HK-2 (cell line): ENCODE data around the gene BPIFA1.

Experiments
- DNase-seq: peaks from one replicate; pipeline ENCODE4 v3.0.0-alpha.2; 2018; ENCODE audit not compliant: unreplicated experiment

Gene BPIFA1

DNA sequence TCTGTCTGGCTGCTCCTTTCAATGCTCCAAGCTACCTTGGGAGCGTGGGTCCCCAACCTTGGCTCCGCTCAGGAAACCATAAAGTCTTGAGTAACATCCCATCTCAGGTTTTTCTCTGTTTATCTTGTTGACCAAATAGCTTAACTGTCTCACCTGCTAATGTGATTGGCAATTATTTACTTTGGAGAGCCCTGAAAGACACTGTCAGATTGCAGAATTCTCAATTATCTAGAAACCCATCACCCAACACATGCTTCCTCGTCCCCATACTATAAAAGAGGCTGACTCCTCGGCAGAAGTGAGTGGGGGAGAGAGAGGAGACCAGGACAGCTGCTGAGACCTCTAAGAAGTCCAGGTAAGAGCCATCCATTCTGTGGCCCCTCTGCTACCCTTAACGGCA, at the start of gene BPIFA1:
BPIFA1 (plus strand) TSS at position 301 of the 400 bp plus-strand sequence. CDS start 1,716 bp downstream, outside the sequence.
- DNase-seq = no peak

DNA sequence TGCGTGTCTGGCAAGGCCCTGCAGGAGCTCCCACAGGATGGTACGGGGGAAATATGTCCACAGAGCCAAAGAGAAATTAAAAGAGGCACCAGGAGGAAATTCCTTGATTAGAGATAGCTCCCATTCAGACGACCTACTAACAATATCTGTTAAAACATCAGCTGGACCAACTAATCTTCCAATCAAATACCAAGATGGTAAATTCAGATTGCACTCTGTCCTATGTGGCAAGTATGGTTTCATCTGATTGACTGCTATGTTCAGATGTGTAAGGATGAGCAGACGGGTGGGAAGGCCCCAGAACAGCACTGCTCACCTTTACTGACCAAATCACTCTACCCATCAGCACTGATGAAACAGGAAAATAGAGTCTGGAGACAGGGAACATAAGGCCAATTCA, 48.3 kb upstream of the BPIFA1 start:
- DNase-seq = no peak

DNA sequence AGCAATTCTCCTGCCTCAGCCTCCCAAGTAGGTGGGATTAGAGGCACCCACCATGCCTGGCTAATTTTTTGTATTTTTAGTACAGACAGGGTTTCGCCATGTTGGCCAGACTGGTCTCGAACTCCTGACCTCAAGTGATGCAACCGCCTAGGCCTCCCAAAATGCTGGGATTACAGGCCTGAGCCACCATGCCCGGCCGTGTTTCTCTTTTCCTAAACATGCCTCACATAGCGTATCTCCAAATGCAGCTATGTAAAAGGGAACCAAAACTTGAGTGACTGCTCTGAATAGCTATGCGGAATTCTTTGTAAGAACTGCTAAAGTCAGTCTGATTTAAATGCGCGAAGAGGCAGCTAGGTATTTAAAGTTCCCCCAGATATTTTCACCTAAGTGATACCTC, 47.4 kb upstream of the BPIFA1 start:
- no peak for DNase-seq

DNA sequence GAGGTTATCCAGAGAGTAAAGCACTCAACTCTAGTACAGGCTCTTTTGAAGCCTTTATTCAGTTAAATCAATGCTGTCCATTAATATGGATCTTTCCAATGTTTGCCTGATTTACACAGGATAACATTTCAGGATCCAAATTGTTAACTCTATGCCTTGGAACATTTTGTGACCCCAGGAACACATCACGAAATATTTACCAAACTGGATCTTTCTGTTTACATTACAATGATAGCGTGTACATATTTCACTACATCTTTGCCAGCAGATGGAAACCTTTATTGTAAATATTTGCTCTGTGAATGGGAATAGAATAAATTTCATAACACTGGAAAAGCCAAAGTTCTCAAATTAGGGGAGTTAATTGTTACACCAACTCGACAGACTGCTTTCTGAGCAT, 44.3 kb upstream of the BPIFA1 start:
- no peak for DNase-seq

DNA sequence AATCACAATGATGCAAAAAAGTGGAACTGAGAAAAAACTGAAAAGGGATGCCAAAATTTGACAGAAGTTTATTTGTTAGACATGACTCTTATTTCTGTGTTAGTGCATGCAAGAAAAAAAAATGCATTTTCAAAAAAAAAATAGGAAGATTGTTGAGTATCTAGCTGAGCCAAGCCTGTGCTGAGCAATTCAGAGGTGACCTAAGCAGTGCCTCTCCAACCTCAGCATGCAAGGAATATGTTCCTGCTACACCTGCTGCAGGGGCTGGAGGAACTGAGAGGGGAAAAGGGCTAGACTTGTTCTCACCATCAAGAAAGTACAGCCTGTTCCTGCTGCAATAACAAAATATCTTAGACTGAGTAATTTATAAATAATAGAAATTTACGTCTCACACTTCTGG, 43.8 kb upstream of the BPIFA1 start:
- no peak for DNase-seq

DNA sequence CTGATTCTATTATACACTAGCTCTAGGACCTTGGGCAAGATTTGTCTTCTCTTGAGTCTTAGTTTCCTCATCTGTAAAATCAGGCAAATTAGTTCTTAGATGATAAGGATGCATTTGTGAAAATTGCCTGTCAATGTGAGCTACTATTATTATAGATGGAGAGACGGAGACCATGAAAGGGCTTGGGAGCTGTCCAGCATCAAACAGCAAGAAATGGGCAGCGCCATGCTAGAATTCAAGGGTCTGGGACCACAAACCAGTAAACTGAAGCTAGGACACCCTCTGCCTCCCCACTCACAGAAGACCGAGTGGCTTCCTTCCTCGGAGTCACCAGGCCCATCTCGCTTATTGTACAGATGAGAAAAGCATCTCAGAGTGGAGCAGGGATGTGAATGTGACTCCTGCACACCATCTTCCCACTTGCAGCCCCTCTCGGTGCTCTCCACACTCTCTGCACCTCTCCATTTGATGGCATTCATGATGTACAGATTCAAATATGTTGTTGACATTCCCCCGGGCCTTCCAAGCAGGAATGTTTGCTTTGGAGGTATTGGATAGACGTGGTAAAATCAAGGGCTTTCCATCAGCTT, 42.8 kb upstream of the BPIFA1 start:
- no peak for DNase-seq

DNA sequence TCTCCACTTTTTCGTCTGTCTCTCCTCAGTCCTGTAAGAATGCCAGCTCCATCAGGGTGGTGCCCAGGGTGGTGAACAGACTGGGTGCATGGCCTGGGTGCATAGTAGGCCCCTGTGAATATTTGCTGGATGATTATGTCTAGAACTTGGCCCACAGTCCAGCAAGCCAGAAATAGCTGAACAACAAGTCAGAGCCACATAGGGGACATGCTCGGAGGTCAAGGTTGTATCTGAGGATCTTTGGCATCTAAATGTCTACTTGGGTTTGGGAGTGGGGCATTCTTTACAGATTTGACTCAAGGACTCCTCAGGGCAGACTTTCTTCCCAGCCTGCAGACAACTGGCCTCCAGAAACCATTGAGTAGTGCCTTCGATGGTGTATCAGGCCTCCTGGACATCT, 36.8 kb upstream of the BPIFA1 start:
- no peak for DNase-seq

DNA sequence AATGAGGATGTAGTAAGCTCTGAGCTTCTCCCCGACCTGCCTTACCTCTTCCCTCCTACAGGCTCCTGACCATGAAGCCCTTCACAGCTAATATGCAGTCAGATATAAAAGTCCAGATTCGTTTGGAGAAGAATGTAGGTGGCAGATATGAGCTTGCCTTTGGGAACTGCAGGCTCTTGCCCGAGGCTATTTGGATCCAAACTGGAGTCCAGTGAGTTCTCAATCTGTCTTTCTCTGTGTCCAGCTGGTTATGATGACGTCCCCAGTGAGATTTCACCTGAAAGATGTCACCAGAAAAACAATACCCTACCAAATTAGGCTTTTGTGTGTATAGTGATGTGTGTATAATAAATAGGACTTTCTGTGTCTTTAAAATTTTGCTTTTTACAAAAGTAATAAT, 33.3 kb upstream of the BPIFA1 start:
- DNase-seq = no peak

DNA sequence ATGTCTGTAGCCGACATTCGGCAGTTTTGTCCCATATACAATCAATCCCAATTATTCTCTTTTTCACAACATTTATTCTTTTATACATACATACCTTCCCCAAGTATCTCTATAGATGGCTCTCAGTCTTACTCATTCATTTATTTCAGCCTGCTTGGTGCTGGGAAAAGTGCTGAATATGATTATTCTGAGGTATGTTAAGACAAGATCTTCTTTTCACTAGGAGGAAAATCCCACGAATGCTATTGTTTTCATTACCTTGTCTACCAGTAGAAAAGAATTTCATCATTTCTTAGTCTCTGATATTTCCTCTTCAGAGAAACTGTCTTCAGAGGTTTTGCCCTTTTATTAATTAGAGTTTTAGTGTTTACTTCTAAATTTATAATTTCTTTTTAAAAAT, 32.4 kb upstream of the BPIFA1 start:
- DNase-seq = no peak

DNA sequence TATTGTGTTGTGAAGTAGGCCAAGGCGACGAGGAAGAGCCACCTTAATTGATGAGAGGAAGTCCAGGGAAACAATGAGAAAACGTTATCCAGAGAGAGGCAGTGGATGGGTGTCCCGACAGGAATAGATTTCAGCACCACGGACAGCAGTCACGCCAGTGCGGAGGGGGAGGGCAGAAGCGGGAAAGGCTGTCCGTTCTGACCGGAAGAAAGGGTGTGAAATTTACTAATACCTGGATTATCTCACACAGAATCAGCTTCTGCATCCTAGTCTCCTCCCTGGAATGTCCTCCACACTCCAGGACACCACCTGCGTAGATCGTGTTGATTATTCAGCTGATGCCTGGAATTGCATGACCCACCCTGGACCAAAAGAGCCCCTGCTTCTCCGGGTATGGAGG, 26.0 kb upstream of the BPIFA1 start:
- peak; percentile 82 for DNase-seq

DNA sequence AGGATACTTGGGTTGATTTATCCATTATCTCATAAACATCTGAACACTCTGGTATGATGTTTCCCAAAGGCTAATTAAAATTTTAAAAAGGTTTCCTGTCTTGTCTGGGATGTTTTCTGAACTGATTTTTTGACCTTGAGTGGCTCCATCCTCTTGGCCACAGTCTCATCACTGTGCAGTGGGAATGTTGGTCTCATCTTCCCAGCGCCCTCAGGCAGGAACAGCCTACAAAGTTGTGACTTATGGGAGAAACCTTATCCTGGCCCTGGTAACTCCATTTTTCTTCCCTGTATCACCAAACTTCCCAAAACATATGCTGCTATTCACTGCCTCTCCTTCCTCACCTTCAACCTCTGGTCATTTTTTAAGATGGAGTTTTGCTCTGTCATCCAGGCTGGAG, 25.4 kb upstream of the BPIFA1 start:
- DNase-seq = no peak

DNA sequence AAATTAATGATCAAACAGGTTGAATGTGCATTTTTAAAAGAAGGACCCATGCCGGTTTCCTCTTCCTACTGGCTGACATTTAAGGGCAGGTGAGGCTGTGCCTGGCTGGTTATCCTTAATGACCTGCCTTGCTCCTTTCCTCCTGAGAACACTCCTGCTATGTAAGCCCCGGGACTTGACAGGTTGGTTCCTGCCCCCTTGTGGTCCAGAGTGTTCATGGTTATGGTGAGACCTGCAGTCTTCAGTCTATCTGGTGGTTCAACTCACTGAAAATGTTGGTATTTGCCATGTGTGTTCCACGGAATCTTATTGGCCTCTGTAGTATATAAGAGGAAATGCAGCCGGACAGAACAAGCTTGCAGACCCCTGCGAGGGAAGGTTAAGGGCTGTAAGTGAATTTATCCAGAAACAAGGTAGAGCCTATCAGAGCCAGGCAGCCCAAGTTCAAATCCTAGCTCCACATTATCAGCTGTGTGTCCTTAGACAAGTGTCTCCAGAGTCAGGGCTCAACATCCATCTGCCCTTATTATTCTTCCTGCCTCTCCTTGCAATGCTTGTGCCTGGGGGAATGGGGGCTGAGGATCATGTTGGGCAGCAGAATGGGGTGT, 23.9 kb upstream of the BPIFA1 start:
- DNase-seq = peak; percentile 34

DNA sequence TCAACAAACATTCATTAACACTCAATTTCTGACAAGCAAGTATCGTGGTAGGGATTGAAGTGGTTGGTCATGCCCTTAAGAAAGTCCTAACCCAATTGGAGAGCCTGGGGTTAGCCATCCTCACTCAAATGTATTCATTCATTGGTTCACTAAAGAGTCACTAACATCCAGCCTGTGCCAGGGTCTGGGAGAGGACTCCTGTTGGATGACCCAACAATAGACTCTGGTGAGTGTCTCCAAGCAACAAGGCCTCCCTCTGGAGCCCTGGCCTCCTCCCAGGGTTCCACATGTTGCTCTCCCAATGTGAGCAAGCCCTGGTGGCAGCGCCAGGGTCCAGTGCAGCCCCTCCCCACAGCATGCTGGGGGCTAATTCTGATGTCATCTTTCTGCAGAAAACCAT, 18.7 kb upstream of the BPIFA1 start, which contains the start of gene BPIFA3:
BPIFA3 (plus strand) TSS at position 301 of the 400 bp plus-strand sequence. CDS start 185 bp downstream, outside the sequence.
- no peak for DNase-seq

DNA sequence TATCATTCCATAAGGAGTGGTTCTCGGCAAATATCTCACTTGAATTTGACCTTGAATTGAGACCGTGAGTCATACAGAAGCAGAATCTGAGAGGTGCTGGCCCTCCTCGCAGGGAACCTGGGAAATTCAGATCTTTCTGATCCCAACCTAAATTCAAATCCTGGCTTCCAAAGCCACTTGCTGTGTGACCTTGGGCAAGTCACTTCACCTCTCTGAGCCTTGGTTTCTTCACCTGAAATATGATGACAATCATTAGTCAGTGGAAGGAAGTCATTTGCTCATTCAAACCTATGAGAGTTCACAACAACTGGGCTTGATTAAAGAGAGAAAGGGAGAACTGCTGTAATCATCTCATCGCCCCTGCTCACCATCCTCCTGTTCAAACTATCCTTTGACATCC, 11.4 kb upstream of the BPIFA1 start:
- no peak for DNase-seq

DNA sequence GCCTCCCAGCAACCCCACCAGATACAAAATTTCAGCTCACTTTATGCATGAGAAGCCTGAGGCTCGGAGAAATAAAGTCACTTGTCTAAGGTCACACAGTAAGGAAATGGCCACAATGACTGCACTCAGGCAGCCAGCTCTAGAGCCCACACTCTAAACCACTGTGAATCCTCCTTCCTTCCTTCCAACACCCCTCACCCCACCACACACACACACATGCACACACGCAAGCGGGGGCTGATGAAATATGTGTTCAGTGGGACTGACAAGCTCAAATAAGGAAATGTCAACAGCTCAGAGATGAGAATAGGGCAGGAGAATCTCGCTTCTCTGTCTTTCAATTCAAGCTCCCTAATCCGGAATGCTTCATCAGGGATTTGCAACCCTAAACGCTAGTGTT, 6.0 kb upstream of the BPIFA1 start:
- no peak for DNase-seq

DNA sequence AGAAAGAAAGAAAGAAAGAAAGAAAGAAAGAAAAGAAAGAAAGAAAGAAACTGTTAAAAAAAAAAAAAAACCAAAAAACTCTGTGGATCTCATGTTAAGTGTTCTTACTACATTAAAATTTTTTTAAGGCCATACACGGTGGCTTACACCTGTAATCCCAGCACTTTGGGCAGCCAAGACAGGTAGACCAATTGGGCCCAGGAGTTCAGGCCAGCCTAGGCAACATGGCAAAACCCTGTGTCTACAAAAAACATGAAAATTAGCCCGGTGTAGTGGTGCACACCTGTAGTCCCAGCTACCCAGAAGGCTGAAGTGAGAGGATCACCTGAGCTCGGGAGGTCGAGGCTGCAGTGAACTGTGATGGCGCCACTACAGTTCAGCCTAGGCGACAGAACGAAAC, 4.6 kb upstream of the BPIFA1 start:
- no peak for DNase-seq

DNA sequence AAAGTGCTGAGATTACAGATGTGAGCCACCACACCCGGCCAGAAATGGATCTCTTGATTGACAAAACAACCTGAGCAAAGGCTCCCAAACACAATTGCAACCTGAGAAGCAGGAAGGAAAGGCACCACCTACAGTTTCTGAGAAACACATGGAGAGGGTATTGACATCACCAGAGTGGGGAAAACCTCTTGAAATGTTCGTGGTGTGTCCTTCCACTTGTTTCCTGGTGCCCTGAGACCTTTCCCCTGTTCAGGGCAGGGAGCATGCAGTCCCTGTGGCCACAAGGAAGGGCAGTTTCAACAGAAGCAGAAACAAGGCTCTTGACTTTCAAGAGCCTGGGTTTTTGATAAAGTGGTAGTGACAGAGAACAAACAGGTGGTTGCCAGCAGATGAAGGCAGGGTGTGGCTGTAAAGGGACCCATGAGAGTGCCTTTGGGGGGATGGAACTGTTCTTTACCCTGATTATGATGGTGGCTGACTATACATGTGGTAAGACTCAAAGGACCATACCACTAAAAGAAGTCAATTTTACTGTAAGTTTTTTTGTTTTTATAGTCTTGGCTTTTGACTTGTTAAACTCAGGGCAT, 3.2 kb upstream of the BPIFA1 start:
- DNase-seq = no peak

DNA sequence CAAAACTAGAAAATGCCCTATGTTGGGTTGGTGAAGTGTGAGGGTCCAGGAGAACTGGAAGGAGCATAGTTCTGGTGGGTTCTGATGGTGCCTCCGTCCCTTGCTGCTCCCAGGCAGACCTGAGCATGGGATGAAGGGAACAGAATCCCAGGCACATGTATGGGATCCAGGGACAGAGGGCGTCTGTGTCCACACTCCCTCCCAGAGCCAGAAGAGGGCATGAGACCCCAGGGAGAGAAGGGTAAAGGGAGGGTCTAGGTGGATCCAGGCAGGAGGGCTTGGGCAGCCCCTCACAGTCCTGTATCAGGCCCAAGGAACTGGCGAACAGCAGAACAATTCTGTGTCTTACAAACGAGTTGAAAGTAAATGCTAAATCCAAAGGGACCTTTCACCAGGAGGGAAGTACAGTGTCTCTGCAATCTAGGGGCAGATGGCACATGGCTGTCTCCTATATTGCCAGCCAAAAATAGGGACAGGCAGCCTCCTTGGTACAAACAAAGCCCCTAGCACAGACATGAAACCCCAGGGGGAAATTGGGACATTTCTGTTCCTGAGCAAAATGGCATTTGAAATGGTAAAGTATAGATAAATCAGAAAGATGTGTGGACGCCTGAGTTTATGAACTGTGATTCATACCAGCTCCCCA, 2.5 kb upstream of the BPIFA1 start:
- DNase-seq = no peak

DNA sequence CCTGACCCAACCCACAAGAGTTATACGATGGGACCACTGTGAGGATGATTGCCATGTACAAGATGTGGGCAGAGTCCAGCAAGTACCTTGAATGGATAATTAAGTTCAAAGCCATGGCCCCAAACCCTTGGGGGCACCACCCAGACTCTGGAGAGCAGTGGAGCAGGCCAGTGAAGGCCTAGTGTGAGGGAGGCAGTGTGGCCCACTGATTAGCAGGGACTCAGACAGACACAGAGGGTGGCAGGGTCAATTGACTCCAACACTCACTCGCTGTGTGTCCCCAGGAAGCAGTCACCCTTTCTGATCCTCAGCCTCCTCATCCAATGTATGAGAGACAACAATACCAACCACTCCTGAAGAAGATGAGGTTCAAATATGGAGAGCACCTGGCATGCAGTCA, 1.7 kb upstream of the BPIFA1 start:
- no peak for DNase-seq

DNA sequence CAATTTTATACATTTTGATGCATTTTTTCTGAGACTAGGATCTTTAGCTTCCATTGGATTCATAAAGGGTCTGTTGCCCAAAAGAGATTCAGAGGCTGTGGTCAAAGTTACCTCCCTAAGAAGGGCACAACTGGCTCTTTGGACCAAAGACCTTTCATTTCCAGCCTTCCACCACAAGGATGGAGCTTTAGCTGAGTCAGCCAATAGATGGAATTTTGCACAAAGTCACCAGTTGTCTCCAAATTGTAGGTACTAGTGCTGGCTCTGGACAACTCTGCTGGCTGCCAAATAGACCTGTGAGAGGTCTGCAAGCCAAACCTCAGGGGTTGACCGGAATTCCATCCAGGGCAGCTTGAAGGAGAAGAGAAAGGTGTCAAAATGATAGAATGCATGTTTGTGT, 555 bp downstream of the BPIFA1 start:
- DNase-seq = no peak

DNA sequence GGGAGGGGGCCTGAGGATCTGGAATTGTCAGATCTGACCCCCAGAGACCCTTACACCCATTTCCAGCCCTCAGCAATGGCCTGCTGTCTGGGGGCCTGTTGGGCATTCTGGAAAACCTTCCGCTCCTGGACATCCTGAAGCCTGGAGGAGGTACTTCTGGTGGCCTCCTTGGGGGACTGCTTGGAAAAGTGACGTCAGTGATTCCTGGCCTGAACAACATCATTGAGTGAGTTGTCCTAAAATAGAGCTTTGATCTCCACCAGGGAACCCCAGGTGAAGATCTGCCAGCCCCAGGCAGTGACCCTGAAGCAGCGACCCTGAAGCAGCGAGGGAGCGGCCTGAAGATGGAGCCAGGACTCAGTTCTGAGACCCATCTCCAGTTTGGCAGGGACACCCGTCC, 2.2 kb downstream of the BPIFA1 start:
- no peak for DNase-seq

DNA sequence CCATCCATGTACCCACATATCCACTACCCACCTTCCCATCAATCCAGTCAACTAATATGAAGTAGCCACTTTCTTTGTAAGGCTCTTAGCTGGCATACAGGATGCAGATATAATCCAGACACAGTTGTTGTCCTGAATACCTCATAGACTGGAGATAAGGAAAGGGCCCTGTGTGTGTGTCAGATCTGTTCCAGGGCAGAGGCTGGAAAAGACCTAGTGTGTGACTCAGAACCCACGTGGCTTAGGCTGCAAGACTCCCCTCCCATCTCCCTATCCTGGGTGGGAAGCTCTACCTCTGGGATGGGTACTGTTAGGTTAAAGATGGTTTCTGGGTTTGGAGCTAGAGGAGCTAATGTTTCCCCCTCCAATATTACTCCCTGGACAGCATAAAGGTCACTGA, 3.6 kb downstream of the BPIFA1 start:
- no peak for DNase-seq
